GM12878 (cell line): ENCODE results near the gene GLT8D1. TPM values are rescaled to one million over a fixed set of nuclear protein-coding genes. Genes with fewer than 3 reads are reported as not detected.

Experiments used
- DPF2 ChIP-seq: fragments of 450-650 bp; IDR thresholded peaks from 2 replicates; pipeline ENCODE4 v1.6.1; 2017; ENCODE audit warnings: mild to moderate bottlenecking
- EZH2 ChIP-seq: IDR thresholded peaks from 2 replicates; pipeline ENCODE4 v1.6.1; 2012; ENCODE audit warnings: low read depth, mild to moderate bottlenecking, control low read depth, inconsistent platforms, low read length, borderline replicate concordance; ENCODE audit not compliant: control insufficient read depth
- GATAD2B ChIP-seq: fragments of 450-650 bp; conservative IDR thresholded peaks from 2 replicates; pipeline ENCODE4 v1.6.1; 2017; ENCODE audit warnings: low read depth, mild to moderate bottlenecking, moderate library complexity
- JUNB ChIP-seq: IDR thresholded peaks from 2 replicates; pipeline ENCODE4 v1.6.1; 2016; ENCODE audit warnings: antibody characterized with exemption, mild to moderate bottlenecking
- KAT2A ChIP-seq: conservative IDR thresholded peaks from 2 replicates; pipeline ENCODE4 v1.6.1; 2011; ENCODE audit warnings: low read depth, low read length; ENCODE audit not compliant: control insufficient read depth
- MTA3 ChIP-seq: IDR thresholded peaks from 2 replicates; pipeline ENCODE4 v1.6.1; 2012; ENCODE audit warnings: low read length, inconsistent platforms, borderline replicate concordance
- MXI1 ChIP-seq: fragments of 150-350 bp; IDR thresholded peaks from 2 replicates; pipeline ENCODE4 v1.6.1; 2011; ENCODE audit warnings: low read depth, mild to moderate bottlenecking, inconsistent platforms, low read length, improper control_type of control experiment
- MYB ChIP-seq: fragments of 150-350 bp; IDR thresholded peaks from 2 replicates; pipeline ENCODE4 v1.6.1; 2014; ENCODE audit warnings: mild to moderate bottlenecking, low read depth, low read length, borderline replicate concordance
- NRF1 ChIP-seq: conservative IDR thresholded peaks from 2 replicates; pipeline ENCODE4 v1.6.1; 2011; ENCODE audit warnings: mild to moderate bottlenecking, low read depth, low read length, improper control_type of control experiment
- PAX8 ChIP-seq: fragments of 450-650 bp; IDR thresholded peaks from 2 replicates; pipeline ENCODE4 v1.6.1; 2017; ENCODE audit warnings: mild to moderate bottlenecking, moderate library complexity
- PBX3 ChIP-seq: IDR thresholded peaks from 2 replicates; pipeline ENCODE4 v1.6.1; 2011; ENCODE audit warnings: mild to moderate bottlenecking, low read depth, low read length, moderate library complexity; ENCODE audit not compliant: insufficient replicate concordance
- SMC3 ChIP-seq: IDR thresholded peaks from 2 replicates; pipeline ENCODE4 v1.6.1; 2011; ENCODE audit warnings: low read length, improper control_type of control experiment, borderline replicate concordance
- SUZ12 ChIP-seq: fragments of 200-600 bp; sonication (generic); IDR thresholded peaks from one replicate; pipeline ENCODE4 v1.6.1; 2018; ENCODE audit warnings: antibody characterized with exemption, mild to moderate bottlenecking; ENCODE audit not compliant: unreplicated experiment
- TAF1 ChIP-seq: IDR thresholded peaks from 2 replicates; pipeline ENCODE4 v1.6.1; 2011; ENCODE audit warnings: mild to moderate bottlenecking, low read depth, low read length, borderline replicate concordance
- ZNF207 ChIP-seq: fragments of 450-650 bp; IDR thresholded peaks from 2 replicates; pipeline ENCODE4 v1.6.1; 2014; ENCODE audit warnings: antibody characterized with exemption, mild to moderate bottlenecking, borderline replicate concordance
- ZZZ3 ChIP-seq: IDR thresholded peaks from 2 replicates; pipeline ENCODE4 v1.6.1; 2011; ENCODE audit warnings: low read depth; ENCODE audit not compliant: control insufficient read depth, insufficient read length
- polyA plus RNA-seq, 11 experiments: library from polyadenylated mRNA; depleted of rRNA in 4 of 11; unstranded in 6 of 11; stranded (reverse) in 5 of 11; fragments of >200 nt; fragmentation: Nextera tagmentation in 4 of 11; fragmentation: Illumina TruSeq in 1 of 11; extraction: Ambion mirVana in 4 of 11; extraction: Trizol in 1 of 11; gene quantifications; 1 replicate in 1 of 11; 2 replicates in 10 of 11; pipeline versions ENCODE4 v1.2.1 to v1.2.3, GENCODE V29; 2011 to 2016; ENCODE audit warnings: inconsistent platforms in 2 of 11, missing spikeins in 2 of 11, low read depth in 1 of 11
- total RNA-seq, 4 experiments: library from RNA; depleted of rRNA in 3 of 4; stranded (reverse); fragments of >200 nt in 3 of 4; fragmentation: Illumina TruSeq in 1 of 4; extraction: Trizol in 1 of 4; gene quantifications; 2 replicates each; pipeline versions ENCODE4 v1.2.1 to v1.2.3, GENCODE V29; 2013 to 2021
- TF ChIP-seq, protein P1 (sequence below): fragments of 450-650 bp; formaldehyde crosslinking; IDR thresholded peaks from 2 replicates; pipeline ENCODE4 v1.4.0; 2020; ENCODE audit warnings: mild to moderate bottlenecking, moderate library complexity
- TF ChIP-seq, protein P2 (sequence below): fragments of 450-650 bp; formaldehyde crosslinking; IDR thresholded peaks from 2 replicates; pipeline ENCODE4 v1.4.0; 2022; ENCODE audit warnings: mild to moderate bottlenecking, moderate library complexity
- TF ChIP-seq, protein P3 (sequence below): fragments of 450-650 bp; IDR thresholded peaks from 2 replicates; pipeline ENCODE4 v1.6.1; 2016; ENCODE audit warnings: mild to moderate bottlenecking

The GLT8D1 gene
- total and polyA plus RNA-seq, 10 of the 15 experiments (the other 5 are each of a cell fraction or from before 2014, with no cell fraction given): 25.3 to 73.4 (median 48.4) TPM

- TF ChIP-seq, protein P1, sequence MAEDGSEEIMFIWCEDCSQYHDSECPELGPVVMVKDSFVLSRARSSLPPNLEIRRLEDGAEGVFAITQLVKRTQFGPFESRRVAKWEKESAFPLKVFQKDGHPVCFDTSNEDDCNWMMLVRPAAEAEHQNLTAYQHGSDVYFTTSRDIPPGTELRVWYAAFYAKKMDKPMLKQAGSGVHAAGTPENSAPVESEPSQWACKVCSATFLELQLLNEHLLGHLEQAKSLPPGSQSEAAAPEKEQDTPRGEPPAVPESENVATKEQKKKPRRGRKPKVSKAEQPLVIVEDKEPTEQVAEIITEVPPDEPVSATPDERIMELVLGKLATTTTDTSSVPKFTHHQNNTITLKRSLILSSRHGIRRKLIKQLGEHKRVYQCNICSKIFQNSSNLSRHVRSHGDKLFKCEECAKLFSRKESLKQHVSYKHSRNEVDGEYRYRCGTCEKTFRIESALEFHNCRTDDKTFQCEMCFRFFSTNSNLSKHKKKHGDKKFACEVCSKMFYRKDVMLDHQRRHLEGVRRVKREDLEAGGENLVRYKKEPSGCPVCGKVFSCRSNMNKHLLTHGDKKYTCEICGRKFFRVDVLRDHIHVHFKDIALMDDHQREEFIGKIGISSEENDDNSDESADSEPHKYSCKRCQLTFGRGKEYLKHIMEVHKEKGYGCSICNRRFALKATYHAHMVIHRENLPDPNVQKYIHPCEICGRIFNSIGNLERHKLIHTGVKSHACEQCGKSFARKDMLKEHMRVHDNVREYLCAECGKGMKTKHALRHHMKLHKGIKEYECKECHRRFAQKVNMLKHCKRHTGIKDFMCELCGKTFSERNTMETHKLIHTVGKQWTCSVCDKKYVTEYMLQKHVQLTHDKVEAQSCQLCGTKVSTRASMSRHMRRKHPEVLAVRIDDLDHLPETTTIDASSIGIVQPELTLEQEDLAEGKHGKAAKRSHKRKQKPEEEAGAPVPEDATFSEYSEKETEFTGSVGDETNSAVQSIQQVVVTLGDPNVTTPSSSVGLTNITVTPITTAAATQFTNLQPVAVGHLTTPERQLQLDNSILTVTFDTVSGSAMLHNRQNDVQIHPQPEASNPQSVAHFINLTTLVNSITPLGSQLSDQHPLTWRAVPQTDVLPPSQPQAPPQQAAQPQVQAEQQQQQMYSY (CRISPR knock-in tag): no peak
- TF ChIP-seq MTA3: peak; percentile 56; the same call in 1 of the 2 replicates
- TF ChIP-seq ZNF207: no peak
- TF ChIP-seq EZH2: no peak
- no peak for TF ChIP-seq DPF2
- TF ChIP-seq, protein P2, sequence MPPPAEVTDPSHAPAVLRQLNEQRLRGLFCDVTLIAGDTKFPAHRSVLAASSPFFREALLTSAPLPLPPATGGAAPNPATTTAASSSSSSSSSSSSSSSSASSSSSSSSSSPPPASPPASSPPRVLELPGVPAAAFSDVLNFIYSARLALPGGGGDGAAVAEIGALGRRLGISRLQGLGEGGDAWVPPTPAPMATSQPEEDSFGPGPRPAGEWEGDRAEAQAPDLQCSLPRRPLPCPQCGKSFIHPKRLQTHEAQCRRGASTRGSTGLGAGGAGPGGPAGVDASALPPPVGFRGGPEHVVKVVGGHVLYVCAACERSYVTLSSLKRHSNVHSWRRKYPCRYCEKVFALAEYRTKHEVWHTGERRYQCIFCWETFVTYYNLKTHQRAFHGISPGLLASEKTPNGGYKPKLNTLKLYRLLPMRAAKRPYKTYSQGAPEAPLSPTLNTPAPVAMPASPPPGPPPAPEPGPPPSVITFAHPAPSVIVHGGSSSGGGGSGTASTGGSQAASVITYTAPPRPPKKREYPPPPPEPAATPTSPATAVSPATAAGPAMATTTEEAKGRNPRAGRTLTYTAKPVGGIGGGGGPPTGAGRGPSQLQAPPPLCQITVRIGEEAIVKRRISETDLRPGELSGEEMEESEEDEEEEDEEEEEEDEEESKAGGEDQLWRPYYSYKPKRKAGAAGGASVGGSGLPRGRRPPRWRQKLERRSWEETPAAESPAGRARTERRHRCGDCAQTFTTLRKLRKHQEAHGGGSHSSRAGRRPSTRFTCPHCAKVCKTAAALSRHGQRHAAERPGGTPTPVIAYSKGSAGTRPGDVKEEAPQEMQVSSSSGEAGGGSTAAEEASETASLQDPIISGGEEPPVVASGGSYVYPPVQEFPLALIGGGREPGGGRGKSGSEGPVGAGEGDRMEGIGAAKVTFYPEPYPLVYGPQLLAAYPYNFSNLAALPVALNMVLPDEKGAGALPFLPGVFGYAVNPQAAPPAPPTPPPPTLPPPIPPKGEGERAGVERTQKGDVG: no peak
- no peak for TF ChIP-seq MYB
- no peak for TF ChIP-seq TAF1
- TF ChIP-seq PAX8: no peak
- TF ChIP-seq NRF1: no peak
- TF ChIP-seq, protein P3, sequence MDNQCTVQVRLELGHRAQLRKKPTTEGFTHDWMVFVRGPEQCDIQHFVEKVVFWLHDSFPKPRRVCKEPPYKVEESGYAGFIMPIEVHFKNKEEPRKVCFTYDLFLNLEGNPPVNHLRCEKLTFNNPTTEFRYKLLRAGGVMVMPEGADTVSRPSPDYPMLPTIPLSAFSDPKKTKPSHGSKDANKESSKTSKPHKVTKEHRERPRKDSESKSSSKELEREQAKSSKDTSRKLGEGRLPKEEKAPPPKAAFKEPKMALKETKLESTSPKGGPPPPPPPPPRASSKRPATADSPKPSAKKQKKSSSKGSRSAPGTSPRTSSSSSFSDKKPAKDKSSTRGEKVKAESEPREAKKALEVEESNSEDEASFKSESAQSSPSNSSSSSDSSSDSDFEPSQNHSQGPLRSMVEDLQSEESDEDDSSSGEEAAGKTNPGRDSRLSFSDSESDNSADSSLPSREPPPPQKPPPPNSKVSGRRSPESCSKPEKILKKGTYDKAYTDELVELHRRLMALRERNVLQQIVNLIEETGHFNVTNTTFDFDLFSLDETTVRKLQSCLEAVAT: no peak
- no peak for TF ChIP-seq KAT2A
- no peak for TF ChIP-seq JUNB
- TF ChIP-seq SUZ12: no peak
- no peak for TF ChIP-seq ZZZ3
- peak; percentile 57 for TF ChIP-seq PBX3
- no peak for TF ChIP-seq SMC3
- no peak for TF ChIP-seq MXI1
- TF ChIP-seq GATAD2B: no peak
Observed at GRCh38 chr3:52696830-52697631, 8.6 kb downstream of the GLT8D1 start (continued).
